ENCODE measurements around the gene HYI.

DNA sequence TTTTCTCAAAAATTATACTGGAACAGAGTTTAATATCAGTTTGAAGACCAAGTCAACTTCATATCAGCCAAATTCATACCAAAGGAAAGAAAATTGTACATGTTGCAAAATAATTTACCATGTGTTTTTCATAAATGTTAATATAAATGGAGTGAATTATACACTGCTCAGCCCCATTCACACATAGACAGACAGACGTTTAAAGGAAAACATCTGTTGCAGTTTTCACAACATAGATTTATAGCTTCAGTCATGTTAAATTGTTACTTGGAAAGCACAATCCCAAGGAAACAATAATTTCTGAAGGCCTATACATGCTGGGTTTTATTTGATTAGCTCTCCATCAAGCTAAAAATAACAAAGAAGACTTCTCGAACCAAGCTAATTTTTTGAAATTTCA lies 27.8 kb upstream of the HYI start:
- TF ChIP-seq, protein P1, sequence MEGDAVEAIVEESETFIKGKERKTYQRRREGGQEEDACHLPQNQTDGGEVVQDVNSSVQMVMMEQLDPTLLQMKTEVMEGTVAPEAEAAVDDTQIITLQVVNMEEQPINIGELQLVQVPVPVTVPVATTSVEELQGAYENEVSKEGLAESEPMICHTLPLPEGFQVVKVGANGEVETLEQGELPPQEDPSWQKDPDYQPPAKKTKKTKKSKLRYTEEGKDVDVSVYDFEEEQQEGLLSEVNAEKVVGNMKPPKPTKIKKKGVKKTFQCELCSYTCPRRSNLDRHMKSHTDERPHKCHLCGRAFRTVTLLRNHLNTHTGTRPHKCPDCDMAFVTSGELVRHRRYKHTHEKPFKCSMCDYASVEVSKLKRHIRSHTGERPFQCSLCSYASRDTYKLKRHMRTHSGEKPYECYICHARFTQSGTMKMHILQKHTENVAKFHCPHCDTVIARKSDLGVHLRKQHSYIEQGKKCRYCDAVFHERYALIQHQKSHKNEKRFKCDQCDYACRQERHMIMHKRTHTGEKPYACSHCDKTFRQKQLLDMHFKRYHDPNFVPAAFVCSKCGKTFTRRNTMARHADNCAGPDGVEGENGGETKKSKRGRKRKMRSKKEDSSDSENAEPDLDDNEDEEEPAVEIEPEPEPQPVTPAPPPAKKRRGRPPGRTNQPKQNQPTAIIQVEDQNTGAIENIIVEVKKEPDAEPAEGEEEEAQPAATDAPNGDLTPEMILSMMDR (conservative IDR thresholded peaks at IDR 0.05; ENCODE audit: low read depth, low read length): no peak
- TF ChIP-seq EZH2 (IDR thresholded peaks at IDR 0.05; ENCODE audit: low read length, unreplicated experiment): no peak
